ENCODE results near the gene ISX.

DNA sequence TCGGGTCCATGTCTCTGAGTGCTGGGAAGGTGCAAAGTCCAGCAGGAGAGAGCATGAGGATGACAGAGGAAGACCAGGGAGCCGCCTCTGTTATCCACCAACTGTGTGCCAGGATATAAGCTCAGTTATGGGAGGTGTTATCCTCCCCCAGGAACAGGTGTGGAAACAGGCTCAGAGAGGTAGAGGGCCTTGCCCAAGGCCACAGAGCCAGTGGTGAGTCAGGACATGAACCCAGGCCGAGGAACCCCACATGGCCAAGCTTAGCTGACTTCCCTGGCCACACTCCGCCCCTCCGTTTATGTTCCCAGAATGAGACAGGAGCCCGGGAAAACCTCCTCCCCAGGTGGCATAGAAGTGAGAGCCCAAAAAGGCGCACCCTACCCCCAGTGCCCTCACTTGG is 50.3 kb downstream of the ISX start:
- TF ChIP-seq CTCF (IDR thresholded peaks at IDR 0.05) (no peak), POLR2A (IDR thresholded peaks at IDR 0.05) (no peak)

Measured in stomach (tissue), 4 donors.